Tibial nerve (tissue), 4 donors: ENCODE measurements around the gene SEM1. TPM values are rescaled to one million over a fixed set of nuclear protein-coding genes. Genes with fewer than 3 reads are reported as not detected.
"Not testable (repeated sequence)": the region's sequence is repeated elsewhere in the genome, so short reads cannot be mapped to it uniquely, and the experiment has no call there.

Source experiments
- DNase-seq, 2 donors: peaks; one replicate each; pipeline ENCODE4 v3.0.0-alpha.2; 2019; ENCODE audit warnings: low spot score in 2 of 2
- H3K27ac ChIP-seq, 4 donors: fragments of 200-600 bp; sonication (generic) in 3 of 4; one replicate each; pipeline ENCODE4 v1.5.1; 2017 to 2019; ENCODE audit warnings: mild to moderate bottlenecking in 1 of 4
- H3K27me3 ChIP-seq, 2 donors: fragments of 200-600 bp; sonication (generic) in 1 of 2; one replicate each; pipeline versions ENCODE4 v1.5.1 to v1.6.0; 2017 to 2019
- H3K36me3 ChIP-seq, 3 donors: fragments of 200-600 bp; sonication (generic); one replicate each; pipeline ENCODE4 v1.5.1; 2018 to 2019
- H3K4me1 ChIP-seq, 4 donors: fragments of 200-600 bp; sonication (generic) in 3 of 4; one replicate each; pipeline ENCODE4 v1.5.1; 2017 to 2019
- H3K4me3 ChIP-seq, 4 donors: fragments of 200-600 bp; sonication (generic) in 3 of 4; one replicate each; pipeline ENCODE4 v1.5.1; 2017 to 2019; ENCODE audit warnings: mild to moderate bottlenecking in 1 of 4, moderate library complexity in 1 of 4
- H3K9me3 ChIP-seq, 4 donors: fragments of 200-600 bp; sonication (generic) in 3 of 4; one replicate each; pipeline ENCODE4 v1.5.1; 2017 to 2019
- EP300 ChIP-seq, 2 donors: sonication (generic); formaldehyde crosslinking; IDR thresholded peaks; one replicate each; pipeline ENCODE4 v1.6.1; 2017; ENCODE audit warnings: antibody characterized with exemption in 2 of 2, mild to moderate bottlenecking in 1 of 2
- POLR2A ChIP-seq, 2 donors: fragments of 450-650 bp; IDR thresholded peaks; one replicate each; pipeline ENCODE4 v1.6.1; 2017; ENCODE audit warnings: antibody characterized with exemption in 2 of 2, mild to moderate bottlenecking in 2 of 2, moderate library complexity in 2 of 2
- WGBS, 2 donors: methylation state at CpG; one replicate each; pipeline ENCODE4 v1.1.5; 2018; 5-methylcytosine and 5-hydroxymethylcytosine counted together
- total RNA-seq, 4 donors: library from RNA; depleted of rRNA; stranded (reverse); fragments of >200 nt; gene quantifications; one replicate each; pipeline ENCODE4 v1.1.0, GENCODE V29; 2016
- TF ChIP-seq, protein P1 (sequence below), 5 experiments: fragments of 200-600 bp in 3 of 5; fragments of 450-650 bp in 2 of 5; sonication (generic) in 3 of 5; IDR thresholded peaks; one replicate each; pipeline ENCODE4 v1.5.1; 2016 to 2019; ENCODE audit warnings: antibody characterized with exemption in 5 of 5, mild to moderate bottlenecking in 3 of 5, moderate library complexity in 2 of 5

The SEM1 gene
- total RNA-seq, 4 donors from 2014 or later: 15.1 to 24.3 (median 16.9) TPM

DNA sequence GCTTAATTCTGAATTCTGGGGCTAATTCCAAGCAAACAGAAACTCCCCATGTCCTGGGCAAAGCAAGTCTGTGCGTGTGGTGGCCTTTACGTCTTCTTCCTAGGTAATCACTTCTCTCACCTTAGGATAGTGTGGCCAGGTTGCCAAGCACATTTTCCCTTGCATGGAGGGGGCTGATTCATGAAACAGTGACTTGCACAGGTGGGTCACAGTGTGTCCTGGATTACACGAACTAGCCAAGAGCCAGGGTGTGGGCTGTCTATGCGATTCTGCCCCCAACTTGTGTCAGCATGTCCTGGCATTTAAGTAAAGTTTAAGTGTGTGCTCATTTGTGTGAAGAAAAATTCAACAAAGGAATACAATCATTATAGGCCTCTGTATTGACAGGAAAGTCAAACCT lies 18.5 kb upstream of the SEM1 start:
- no peak overlapping the region for H3K4me3 ChIP-seq

DNA sequence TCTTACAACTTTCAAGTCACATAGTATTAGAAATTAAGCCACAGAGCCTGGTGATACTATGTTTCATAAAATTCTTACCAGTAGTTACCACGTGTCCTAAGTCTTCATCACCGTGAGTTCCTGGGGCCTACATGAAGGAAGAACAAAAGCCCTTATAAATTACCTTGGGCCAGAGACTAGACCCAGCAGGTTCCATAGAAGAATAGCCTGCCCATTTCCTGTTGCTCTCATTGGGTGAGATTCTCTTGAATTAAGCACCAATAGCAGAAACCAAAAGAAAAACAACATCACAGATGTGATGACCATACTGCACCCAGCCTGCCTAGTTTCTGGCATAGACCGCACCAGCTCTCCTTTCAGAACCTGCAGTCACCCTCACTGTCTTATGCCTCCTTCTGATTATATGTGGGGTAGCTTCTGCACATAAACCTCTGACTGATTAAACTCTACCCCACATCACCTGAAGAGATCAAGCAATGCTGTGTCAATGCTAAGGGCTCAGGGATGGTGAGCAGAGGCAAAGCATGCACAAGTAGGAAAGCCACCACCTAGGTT lies 18.0 kb upstream of the SEM1 start:
- no peaks in the 10 kb centered on the region for H3K36me3 ChIP-seq
- TF ChIP-seq, protein P1, sequence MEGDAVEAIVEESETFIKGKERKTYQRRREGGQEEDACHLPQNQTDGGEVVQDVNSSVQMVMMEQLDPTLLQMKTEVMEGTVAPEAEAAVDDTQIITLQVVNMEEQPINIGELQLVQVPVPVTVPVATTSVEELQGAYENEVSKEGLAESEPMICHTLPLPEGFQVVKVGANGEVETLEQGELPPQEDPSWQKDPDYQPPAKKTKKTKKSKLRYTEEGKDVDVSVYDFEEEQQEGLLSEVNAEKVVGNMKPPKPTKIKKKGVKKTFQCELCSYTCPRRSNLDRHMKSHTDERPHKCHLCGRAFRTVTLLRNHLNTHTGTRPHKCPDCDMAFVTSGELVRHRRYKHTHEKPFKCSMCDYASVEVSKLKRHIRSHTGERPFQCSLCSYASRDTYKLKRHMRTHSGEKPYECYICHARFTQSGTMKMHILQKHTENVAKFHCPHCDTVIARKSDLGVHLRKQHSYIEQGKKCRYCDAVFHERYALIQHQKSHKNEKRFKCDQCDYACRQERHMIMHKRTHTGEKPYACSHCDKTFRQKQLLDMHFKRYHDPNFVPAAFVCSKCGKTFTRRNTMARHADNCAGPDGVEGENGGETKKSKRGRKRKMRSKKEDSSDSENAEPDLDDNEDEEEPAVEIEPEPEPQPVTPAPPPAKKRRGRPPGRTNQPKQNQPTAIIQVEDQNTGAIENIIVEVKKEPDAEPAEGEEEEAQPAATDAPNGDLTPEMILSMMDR (IDR thresholded peaks at IDR 0.05): no peak
- TF ChIP-seq POLR2A (IDR thresholded peaks at IDR 0.05): no peak
- TF ChIP-seq EP300 (IDR thresholded peaks at IDR 0.05): no peak

More for the DNA sequence above, 18.5 kb upstream of the SEM1 start:
- Histone ChIP-seq H3K9me3 (no peaks in the 10 kb centered on the region), H3K4me1 (no peaks in the 10 kb centered on the region), H3K27ac (no peak overlapping the region), H3K27me3 (no peaks in the 10 kb centered on the region), H3K36me3 (no peaks in the 10 kb centered on the region)
- no peak for TF ChIP-seq EP300 (IDR thresholded peaks at IDR 0.05)
- TF ChIP-seq, protein P1 (IDR thresholded peaks at IDR 0.05): no peak
- TF ChIP-seq POLR2A (IDR thresholded peaks at IDR 0.05): no peak
- WGBS, 2 donors: 93 to 97% methylated on average over 4 of the region's 4 CpGs
- DNase-seq: no peak

DNA sequence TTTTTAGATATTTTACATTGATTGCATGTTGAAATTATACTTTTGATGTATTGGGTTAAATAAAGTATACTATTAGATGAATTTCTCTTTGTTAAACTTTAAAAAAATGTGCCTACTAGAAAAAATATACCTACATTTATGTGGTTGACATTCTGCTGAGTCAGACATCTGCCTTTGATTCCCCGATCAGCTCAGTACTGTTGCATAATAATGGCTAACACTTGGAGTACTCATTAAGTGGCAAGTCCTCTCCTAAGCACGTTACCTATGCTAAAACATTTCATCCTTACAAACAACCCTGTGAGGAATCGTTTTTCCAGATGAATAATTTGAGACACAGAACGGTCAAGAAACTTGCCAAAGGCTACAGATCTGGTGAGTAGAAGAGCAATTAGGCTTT lies 14.0 kb upstream of the SEM1 start:
- no peaks in the 10 kb centered on the region for H3K4me1 ChIP-seq
- no peak for DNase-seq
- 25 to 32% methylated on average over 4 of the region's 4 CpGs for WGBS, 2 donors
- TF ChIP-seq EP300 (IDR thresholded peaks at IDR 0.05) (no peak), POLR2A (IDR thresholded peaks at IDR 0.05) (no peak)
- TF ChIP-seq, protein P1 (IDR thresholded peaks at IDR 0.05): no peak
- H3K27ac ChIP-seq: no peak overlapping the region
- H3K27me3 ChIP-seq: no peaks in the 10 kb centered on the region
- no peaks in the 10 kb centered on the region for H3K36me3 ChIP-seq
- no peak overlapping the region for H3K4me3 ChIP-seq
- H3K9me3 ChIP-seq: no peaks in the 10 kb centered on the region

More for the DNA sequence above, 18.0 kb upstream of the SEM1 start:
- Histone ChIP-seq H3K27me3 (no peaks in the 10 kb centered on the region), H3K27ac (no peak overlapping the region), H3K4me3 (no peak overlapping the region), H3K4me1 (no peaks in the 10 kb centered on the region), H3K9me3 (no peaks in the 10 kb centered on the region)
- WGBS, 2 donors: 75 to 79% methylated on average over 3 of the region's 3 CpGs
- DNase-seq: no peak

DNA sequence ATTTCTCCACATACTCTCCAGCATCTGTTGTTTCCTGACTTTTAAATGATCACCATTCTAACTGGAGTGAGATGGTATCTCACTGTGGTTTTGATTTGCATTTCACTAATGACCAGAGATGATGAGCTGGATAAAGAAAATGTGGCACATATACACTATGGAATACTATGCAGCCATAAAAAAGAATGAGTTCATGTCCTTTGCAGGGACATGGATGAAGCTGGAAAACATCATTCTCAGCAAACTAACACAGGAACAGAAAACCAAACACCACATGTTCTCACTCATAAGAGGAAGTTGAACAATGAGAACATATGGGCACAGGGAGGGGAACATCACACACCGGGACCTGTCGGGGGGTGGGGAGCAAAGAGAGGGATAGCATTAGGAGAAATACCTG lies 13.3 kb upstream of the SEM1 start:
- H3K4me1 ChIP-seq, H3K27me3 ChIP-seq, H3K36me3 ChIP-seq, H3K4me3 ChIP-seq, H3K27ac ChIP-seq, H3K9me3 ChIP-seq, DNase-seq: not testable (repeated sequence)
- WGBS, 2 donors: 65 to 91% methylated on average over 2 of the region's 2 CpGs

DNA sequence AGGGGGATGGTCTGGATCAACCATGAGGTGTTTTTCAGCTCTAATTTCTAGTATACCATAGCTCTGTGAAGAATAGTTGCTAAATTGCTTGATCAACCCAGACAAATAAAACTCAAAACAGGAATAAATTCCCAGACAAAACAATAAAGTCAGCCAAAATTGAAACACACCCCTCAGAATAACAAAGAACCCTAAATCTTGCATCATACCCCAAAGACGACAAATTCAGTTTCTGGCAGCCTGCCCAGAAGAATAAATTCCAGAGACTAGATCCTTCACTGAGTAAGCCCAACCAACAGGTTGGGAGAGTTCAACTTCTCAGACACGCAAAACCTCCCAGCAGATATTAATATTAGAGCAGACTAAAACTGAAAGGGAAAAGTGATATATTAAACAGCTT lies 11.2 kb upstream of the SEM1 start:
- H3K27ac ChIP-seq: no peak overlapping the region
- H3K9me3 ChIP-seq: no peaks in the 10 kb centered on the region
- H3K36me3 ChIP-seq: no peaks in the 10 kb centered on the region
- DNase-seq: peak in 1 of 2 donors; percentile 18
- TF ChIP-seq, protein P1 (IDR thresholded peaks at IDR 0.05): no peak
- TF ChIP-seq POLR2A (IDR thresholded peaks at IDR 0.05) (no peak), EP300 (IDR thresholded peaks at IDR 0.05) (no peak)
- H3K27me3 ChIP-seq: no peaks in the 10 kb centered on the region
- H3K4me1 ChIP-seq: no peaks in the 10 kb centered on the region
- WGBS, 2 donors: 14 to 24% methylated on average over 2 of the region's 2 CpGs
- H3K4me3 ChIP-seq: no peak overlapping the region

DNA sequence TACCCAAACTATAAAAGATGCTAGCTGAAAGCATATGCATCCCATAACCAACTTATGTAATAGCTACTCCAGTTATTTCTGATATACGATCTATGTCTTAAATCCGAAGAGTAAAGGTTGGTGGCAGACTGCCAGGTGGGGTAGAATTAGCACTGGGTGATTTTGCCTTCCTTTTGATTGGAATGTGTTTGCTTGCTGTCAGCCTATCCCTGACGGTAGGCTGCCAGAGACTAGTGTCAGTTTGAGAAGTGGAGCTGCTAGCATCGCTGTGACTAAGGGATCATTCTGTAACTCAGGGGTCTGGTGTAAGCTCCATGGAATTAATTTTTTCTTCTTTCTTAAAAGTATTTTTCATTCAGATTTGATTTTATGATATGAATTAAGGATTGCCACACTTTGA lies 9.5 kb upstream of the SEM1 start:
- H3K27ac ChIP-seq: no peak overlapping the region
- no peaks in the 10 kb centered on the region for H3K9me3 ChIP-seq
- WGBS, 2 donors: 44 to 50% methylated on average over 4 of the region's 4 CpGs
- H3K27me3 ChIP-seq: peaks cover 0 to 5% of the 10 kb centered on the region in 2 donors
- H3K36me3 ChIP-seq: no peaks in the 10 kb centered on the region
- DNase-seq: no peak
- TF ChIP-seq, protein P1 (IDR thresholded peaks at IDR 0.05): no peak
- no peak for TF ChIP-seq EP300 (IDR thresholded peaks at IDR 0.05)
- TF ChIP-seq POLR2A (IDR thresholded peaks at IDR 0.05): no peak
- no peaks in the 10 kb centered on the region for H3K4me1 ChIP-seq
- H3K4me3 ChIP-seq: no peak overlapping the region
